Embryonic facial prominence (tissue), 1 donor: ENCODE measurements around the gene MFNG.

ENCODE experiments used
- DNase-seq: peaks from one replicate; pipeline ENCODE4 v3.0.0-alpha.2; 2016; ENCODE audit errors: extremely low spot score

Gene MFNG

DNA sequence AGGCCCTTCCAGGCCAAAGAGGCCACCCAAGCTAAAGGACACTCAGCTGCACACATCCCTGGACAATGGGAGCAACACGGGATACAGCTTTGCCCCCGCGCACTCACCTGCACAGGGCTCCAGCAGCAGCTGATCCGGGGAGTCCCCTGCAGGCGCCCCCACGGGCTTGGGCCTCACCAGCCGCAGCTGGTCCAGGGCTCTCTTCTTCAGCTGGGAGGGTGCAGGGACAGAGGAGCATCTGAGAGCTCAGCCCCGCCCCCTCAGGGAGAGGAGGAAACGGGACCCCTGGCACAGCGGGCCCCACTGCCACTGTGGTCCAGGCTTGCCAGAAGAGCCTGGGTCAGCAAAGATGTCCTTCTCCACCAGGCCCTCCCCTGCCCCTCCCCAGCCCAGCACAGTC lies 7.8 kb upstream of the MFNG start:
- no peak for DNase-seq

DNA sequence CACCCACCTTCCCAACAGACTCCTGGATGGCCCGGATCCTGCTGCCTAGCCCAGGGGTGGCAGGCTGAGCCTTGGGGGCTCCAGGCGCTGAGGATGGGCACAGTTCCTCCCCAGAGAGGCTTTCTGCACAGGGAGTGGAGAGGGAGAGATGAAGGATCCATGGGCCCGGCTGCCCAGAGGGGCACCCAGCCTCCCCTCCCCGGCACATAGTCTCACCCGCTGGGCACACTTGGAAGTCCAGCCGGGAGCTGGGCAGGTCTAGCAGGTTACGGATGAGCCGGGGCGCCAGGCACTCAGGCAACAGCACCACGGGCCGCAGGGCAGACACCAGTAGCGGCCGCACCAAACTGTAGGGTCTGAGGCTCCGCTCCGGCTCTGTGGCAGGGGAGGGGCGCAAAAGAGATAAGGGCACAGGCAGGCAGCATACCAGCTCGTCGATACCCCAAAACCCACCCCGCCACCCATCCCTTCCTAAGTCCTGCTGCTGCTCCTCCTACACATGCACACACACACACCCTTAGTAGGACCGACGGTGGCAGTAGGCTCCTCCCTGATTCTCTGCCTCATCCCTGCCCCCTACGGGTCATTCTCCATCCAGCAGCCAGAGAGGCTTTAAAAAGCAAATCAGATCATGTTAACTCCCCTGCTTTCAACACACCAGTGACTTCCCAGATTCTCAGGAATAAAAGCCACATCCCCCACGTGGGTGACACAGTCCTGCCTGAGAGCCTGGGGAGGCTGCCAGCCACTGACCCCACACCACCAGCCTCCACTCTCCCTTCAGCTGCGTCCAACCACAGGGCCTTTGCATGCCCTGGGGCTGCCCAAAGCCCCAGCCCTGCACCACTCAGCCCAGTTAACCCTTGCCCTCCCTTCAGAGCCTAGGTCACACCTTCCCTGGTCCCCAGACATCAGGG lies 6.5 kb upstream of the MFNG start:
- DNase-seq = no peak

DNA sequence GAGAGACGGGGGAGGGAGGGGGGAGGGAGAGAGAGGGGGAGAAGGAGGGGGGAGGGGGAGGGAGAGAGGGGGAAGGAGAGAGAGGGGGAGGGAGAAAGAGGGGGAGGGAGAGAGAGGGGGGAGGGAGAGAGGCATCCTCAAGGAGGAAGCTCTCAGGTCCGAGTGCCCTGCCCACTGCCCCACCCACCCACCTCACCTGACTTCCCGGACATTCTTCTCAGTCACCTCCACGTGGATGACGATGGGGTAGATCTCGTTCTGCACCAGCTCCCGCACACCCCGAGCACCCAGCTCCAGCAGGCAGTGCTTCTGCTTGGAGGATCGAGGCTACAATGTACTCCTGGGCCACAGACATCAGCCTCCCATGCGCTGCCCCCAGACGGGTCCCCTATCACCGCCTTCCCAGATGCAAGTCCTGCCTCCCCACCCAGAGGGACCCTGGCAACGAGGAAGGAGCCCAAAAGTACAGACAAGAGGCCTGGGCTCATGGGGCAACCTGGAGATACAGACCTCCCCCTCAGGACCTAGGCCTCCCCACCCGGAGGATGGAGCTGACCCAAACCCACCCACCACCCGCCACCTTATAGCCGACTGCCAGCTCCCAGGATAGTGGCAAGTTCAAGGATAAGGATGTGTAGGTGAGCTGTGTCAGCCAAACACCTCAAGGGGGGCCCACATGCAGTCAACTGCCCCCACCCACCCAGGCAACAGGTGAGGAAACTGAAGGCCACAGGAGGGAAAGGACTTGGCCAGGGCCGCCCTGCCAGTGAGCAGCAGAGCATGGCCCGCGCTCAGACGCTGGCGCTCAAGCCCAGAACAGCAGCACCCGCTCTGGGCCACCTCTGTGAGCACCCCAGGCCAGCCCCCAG lies 5.6 kb upstream of the MFNG start:
- DNase-seq = no peak

DNA sequence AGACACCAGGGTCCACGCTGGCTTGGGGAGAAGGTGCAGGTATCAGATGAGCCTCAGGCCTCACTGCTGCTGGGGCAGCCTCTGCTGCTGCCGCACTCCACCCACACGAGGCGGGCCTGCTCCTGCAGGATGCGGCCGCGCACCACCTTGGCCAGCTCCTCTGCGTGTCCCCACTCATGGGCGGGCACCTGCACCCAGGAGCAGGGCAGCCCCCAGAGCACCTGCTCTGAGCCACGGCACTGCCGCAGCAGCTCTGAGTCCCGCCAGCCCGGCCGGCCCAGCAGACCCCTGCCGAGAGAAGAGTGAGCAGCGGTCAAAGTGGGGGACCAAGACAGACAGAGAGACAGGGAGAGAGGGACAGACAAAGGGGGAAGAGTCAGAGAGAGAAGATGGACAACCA lies 4.9 kb upstream of the MFNG start:
- no peak for DNase-seq

DNA sequence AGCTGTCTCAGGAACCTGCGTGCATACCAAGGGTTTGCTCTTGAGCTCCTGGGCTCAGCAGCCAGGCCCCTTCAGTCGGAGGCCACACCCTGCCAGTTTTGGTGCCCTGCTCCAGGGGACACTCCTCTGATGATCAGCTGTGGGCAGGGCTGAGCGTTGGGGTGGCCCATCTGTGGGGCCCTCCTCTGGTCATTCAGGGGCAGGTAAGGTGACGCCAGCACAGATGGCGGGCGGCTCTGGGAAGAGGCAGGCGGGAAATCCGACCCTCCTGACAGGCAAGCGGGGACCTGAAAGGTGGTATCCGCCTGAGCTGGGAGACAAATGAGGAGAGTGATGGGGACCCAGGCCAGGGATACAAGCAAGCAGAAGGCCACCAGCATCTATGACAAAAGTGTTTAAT lies 3.8 kb upstream of the MFNG start:
- DNase-seq = no peak

DNA sequence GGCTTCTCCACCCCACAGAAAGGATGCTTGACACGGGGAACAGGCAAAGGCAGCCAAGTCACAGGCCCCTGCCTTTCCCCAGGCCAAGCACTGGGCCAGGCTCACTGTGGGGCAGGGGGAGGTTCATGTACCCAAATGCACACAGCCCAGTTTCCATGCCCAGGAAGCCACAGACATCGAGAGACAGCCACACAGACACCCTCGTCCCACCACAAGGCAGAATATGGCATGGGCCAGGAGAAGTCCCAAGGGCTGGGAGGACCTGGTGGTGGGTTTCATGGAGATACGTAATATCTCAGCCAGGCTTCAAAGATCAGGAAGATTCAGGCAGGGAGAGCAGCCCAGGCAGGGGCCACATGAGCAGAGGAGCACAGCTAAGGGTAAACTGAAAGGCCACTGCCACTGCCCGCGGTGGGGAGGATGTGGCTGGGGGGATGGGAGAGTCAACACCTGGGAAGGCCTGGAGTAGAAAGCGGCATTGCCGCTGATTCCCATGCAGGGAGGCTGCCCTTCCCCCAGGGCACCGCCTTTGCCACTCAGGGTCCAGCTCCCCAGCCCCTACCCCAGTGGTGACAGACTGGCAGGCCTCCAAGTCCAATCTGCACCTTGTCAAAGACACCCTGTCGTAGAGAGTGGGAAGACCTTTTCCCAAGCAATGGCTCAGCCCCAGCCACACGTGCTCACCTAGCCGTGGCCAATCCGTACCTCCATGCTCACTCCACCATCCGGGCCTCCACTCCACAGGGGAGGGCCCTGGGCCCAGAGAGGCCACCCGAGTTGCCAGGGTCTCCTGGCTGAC lies 2.4 kb upstream of the MFNG start:
- no peak for DNase-seq

DNA sequence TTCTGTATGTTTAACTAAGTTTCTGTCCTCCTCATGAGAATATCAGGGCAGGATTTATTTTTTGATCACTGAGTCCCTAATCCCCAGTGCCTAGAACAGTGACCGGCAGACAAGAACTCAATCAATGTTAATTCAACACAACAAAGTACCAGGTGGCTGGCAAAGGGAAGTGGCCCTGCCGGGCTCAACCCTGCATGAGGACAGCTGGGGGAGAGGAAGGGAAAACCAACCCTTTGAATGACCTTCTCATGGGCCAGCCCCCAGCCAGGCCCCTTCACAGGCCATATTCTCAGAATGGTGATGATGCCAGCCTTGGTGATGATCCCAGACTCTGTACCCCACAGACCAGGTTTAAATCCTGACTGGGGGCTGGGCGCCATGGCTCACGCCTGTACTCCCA lies 1.4 kb upstream of the MFNG start:
- DNase-seq = no peak

DNA sequence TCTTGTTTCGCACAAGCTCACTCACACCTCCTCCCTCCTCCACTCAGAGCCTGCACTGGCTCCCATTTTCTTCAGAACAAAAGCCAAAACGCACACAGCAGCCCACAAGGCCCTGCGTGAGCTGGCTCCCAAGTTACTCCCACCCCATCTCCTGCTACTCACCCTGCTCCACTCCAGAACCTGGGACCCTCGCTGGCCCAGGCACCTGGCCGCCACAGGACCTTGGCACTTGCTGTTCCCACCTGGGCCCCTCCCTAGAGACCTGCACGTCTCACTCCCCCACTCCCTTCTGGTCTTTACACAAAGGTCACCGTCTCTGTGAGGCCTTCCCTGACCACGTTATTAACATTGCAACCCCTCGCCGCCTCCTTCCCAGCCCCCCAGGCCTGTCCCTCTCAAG lies 945 bp upstream of the MFNG start:
- DNase-seq = no peak

DNA sequence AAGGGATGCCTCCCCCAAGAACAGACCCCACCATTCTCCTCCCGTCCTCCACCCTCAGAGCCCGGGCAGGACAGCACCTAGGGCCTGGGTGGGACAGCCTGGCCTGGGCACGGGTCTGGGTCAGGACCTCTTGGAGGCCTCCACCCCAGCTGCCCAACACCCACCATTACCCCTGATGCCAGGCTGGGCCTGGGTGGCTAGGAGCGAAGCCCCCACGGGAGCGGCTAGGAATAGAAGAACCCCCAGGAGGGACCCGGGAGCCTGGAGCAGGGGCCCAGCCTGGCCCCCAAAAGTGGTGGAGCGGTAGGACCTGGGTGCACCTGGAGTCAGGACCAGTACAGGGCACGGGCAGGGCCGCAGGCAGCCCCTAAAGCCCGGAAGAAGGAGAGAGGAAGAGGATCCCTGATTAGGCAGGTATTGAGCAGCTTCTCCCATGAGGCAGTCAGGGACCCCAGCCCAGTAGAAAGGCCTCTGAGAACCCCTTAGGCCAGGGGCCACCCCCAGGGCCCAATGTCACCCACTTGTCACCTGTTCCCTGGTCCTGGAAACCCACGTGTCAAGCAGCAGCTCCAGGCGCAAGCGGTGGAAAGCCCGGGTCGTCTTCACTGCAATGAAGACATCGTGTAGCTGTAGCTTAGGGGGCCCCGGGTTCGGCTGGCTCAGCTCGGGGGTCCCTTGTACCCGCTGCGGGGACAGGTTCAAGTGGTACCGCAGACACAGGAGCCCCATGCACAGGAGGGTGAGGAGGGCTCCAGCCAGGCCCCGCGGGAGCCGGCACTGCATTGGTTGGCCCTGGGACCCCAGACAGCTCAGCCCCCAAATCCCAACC lies 575 bp downstream of the MFNG start:
- no peak for DNase-seq

DNA sequence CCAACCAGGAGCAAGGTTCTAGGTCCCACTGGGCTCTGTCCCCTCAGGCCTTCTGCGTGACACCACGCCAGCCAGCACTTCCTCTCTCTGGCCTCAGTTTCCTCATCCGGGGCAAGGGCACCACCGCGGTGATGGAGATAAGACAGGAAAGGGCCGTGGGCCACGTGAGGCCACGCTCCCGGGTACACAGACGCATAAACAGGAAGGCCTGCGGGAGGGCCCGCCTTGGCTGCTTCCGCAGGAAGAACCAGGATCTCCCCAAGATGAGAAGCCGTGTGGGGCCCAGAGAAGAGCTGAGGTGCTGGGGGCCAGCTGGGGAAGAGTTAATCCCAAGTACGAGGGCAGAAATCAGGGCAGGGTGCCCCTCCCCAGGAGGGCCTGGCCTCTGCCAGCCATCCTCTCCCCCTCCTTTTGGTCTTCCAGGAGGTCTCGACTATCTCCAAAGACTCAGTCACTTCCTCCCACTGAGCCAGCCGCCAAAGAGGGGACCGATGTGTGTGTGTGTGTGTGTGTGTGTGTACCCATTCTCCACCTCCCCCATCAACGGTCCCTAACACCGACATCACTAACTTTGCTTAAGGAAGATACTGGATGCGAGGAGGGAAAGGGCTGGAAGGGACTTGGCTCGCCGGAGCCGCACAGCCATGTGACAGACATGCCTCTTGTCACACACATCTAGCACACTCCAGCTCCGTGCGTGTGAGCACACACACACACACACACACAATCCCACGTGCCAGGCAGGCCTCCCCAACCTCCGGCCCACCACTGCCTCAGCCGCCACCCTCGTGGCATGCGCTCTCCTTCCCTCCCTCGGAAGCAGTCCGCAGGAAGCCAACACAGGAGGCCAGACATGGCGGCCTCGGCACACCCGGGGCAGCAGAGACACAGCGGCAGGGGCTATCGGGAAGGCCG lies 1.4 kb downstream of the MFNG start:
- no peak for DNase-seq

DNA sequence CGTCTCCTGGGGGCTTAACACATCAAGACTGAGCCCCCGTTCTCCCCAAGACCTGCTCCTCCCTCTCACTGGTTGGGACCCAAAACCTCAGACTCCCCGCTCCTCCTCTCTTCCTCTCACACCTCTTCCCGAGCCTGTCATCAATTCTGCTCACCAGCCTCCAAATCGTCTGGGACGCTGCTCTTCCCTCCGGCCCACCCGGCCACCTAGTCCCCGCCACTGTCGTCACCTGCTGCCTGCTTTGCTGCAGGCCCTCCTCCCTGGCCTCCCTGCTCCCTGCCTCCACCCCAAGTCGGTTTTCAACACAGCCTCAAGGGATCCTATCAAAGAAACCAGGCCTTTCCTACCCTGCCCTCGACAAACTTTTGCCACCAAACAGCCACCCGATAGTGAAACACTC lies 3.1 kb downstream of the MFNG start:
- no peak for DNase-seq

DNA sequence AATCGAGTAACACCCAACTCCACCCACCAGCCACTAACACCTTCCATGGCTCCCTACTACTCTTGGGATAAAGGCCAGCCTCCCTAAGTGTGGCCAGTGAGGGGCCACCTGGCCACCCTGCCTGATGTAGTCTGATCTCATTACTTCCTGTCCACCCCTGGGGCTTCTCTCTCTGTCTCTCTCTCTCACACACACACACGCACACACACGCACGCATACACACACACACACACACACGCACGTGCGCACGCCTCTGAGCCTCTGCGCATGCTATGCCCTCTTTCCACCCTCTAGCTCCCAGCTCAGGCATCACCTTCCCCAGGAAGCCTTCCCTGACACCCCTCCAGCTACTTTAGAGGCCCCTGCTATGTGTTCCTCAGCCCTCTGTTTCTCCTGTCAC lies 3.9 kb downstream of the MFNG start:
- no peak for DNase-seq

DNA sequence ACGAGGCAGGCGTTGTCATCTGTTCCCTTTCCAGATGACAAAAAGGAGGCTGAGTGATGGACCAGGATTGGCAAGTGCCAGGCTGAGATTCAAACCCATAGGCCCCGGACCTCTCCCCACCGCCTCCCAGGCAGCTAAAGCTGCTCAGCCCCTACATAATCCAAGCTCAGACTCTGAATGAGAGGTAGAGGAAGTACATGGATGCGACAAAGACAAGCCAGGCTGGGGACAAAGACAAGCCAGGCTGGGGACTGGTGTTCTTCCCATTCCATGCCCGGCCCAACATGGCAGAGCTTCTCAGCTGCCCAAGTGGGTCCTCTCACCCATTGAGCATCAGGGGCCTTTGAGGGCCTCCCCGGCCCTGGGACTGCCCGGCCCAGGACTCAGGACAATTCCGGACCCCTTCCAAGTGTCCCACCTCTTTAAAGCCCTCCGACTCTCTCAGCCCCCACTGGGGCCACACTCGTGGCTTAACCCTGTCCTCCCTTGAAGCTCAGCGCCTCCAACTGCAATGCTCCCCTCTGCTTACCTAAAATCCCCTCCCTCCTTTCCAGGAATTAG lies 4.8 kb downstream of the MFNG start:
- no peak for DNase-seq

DNA sequence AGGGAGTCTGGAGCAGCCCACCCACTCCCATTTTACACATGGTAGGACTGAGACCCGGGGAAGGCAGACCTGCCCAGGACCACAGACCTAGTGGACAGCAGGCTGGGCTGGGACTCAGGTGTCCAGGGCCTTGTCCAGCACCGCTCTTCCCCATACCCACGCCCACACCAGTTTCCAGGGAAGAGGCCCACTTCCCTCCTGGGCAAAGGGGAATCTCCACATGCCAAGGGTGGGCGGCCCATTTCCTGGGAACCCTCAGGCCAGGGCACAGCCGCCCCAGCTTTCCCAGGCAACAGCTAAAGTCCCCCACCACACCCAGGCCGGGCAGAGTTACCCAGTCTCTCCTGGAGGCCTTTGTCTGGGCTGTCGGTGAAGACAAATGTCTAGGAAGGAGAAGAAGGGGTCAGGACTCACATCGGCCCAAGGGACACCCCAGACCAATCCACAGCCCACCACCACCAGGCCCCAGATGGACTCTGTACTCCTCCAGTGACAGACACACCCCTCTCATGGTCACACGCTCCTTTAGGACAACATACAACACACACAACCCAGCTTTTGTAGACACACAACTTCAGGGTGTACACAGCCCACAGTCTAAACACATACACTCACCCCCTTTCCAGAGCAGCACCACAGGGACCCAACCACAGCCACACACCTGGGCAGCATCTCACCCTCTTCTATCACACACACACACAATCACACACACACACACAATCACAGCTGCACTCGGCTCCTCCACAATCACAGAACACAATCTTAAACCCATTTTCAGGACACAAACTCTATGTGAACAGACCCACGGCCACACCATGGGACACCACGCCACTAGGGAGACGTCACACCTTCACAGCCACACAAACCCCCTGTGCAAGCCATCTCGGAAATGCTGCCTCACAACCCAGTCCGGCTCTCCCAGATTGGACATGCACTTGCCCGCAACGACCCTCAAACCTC lies 5.5 kb downstream of the MFNG start:
- DNase-seq = no peak

DNA sequence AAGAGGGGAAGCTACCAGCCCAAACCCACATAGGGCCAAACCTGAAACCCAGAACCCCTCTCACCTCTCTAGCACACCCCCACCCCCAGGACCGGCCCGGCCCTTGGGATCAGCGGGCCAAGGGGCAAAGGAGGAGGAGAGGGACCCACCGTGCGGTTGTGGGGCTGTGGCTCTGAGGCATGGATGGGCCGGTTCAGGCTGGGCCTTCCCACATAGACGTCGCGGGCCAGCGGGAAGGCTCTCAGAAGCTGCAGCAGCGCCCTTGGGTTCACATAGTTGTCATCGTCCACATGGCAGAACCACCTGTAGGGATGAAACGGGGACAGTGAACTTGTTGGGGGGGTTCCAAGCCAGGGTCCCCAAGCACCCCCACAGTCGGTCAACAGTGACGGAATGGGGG lies 7.0 kb downstream of the MFNG start:
- DNase-seq = no peak

DNA sequence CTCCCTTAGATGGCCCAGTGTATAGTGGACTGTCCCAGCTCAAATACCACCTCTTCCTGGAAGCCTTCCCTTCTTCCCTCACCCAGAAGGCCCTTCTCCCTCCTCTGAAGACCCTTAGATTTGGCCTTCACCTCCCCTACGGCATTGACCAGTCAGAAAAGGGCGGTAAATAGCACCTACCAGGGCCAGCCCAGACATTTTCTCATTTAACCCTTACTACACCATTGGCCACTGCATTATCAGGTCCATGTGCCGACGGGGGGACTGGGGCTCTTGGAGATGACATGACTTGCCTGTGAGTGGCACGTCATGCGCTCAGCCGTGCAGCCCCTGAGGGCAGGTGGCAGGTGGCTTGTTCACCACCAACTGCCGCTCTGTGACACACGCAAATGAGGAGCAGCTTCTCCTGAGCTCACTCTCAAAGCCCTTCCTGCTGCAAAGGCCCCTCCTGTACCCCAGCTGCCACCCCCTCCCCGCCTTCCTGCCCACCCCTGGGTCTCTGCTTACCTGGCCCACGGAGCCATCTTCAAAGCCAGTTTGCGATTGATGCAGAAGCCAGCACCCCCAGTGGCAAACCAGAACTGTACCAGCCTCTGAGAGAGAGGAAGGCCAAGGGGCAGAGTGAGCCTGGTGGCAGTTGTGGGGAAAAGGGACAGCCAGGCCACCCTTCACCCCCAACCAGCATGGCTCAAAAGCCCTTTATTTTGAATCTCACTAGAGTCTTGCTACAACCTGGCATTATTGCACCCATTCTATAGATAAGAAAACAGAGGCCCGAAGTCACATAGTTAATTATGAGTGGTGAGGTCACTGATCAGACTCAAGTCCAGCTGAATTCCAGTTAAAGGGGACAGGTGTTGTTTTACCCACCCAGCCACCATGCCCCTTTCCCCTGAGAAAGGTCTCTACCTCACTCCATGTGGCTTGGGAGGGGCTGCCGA lies 9.5 kb downstream of the MFNG start:
- no peak for DNase-seq

DNA sequence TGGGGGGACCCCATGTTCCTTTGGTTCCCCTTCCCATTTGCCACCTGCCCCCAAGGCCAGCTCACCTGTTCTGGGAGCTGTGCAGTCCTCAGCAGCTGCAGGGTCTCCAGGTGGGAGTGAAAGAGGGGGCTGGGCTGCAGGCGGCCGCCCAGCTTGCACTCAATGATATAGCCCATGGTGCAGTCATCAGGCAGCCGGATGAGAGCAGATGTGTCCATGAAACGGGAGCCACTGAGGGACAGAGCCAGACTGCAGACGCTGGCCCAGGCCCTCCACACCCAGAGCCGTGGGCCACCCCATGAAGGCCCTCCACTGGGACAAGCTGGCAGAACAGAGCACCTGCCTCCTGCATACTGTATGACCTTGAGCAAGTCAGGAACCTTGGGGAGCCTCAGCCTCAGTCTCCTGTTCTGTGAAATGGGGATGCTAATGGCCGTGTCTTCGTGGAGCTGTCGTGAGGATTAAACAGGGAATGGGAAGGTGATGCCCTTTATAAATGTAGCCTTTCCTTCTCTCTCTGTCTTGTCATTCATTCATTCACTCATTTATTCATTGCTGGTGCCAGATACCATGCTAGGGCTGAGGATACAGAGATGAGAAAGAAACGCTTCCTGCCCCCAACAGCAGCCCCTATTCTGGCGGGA lies 11.6 kb downstream of the MFNG start:
- DNase-seq = no peak
